ENCODE data around the gene SLF2.

DNA sequence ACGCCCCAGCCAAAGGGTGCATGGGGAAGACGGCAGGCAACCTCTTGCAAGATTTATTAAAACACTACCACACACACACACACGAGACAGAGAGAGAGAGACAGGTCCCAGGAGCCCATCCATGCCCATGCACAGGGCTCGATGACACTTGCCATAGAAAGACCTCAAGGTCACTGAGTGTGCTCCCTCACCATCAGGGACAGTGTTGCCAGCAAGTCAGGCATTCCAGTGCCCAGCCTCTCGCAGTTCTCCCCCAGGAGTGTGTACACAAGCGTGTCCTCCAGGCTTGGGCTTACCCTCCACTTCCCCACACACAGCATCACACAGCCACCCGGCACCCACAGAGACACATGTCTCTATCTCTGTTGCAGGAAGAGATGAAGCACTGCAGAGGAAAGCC lies 46.8 kb upstream of the SLF2 start:
- TF ChIP-seq, protein P1, sequence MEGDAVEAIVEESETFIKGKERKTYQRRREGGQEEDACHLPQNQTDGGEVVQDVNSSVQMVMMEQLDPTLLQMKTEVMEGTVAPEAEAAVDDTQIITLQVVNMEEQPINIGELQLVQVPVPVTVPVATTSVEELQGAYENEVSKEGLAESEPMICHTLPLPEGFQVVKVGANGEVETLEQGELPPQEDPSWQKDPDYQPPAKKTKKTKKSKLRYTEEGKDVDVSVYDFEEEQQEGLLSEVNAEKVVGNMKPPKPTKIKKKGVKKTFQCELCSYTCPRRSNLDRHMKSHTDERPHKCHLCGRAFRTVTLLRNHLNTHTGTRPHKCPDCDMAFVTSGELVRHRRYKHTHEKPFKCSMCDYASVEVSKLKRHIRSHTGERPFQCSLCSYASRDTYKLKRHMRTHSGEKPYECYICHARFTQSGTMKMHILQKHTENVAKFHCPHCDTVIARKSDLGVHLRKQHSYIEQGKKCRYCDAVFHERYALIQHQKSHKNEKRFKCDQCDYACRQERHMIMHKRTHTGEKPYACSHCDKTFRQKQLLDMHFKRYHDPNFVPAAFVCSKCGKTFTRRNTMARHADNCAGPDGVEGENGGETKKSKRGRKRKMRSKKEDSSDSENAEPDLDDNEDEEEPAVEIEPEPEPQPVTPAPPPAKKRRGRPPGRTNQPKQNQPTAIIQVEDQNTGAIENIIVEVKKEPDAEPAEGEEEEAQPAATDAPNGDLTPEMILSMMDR (IDR thresholded peaks at IDR 0.05), result no peak
- TF ChIP-seq POLR2A (IDR thresholded peaks at IDR 0.05), result no peak
- TF ChIP-seq EP300 (IDR thresholded peaks at IDR 0.05), result no peak
- no peak for TF ChIP-seq POLR2AphosphoS5 (IDR thresholded peaks at IDR 0.05)
